HCT116 (cell line): ENCODE data around the gene FLVCR1. TPM values are rescaled to one million over a fixed set of nuclear protein-coding genes. Genes with fewer than 3 reads are reported as not detected.

Experiments
- ATAC-seq: fragments of 200-7000 bp; cut with Tn5 transposase; 2 replicates; pipeline ENCODE4 v1.9.1; 2020; ENCODE audit warnings: mild to moderate bottlenecking, moderate library complexity
- BruUV-seq: library from RNA; stranded (reverse); fragments of 400-500 nt; replicated peaks from 2 replicates; lab custom pipeline; 2021; lab: Mats Ljungman, UMichigan
- CTCF ChIA-PET: fragments of 300-600 bp; sonication (Branson Sonifier 250); formaldehyde crosslinking; loops from one replicate; lab custom pipeline; 2021; ENCODE audit warnings: antibody characterized with exemption; lab: Charles Lee
- POLR2A ChIA-PET: fragments of 300-600, 350-600 bp; sonication (Branson Sonifier 250); formaldehyde crosslinking; loops from one replicate; lab custom pipeline; 2021; ENCODE audit warnings: antibody characterized with exemption; lab: Charles Lee
- RAD21 ChIA-PET, 2 experiments: fragments of 300-600 bp; sonication (Branson Sonifier 250); formaldehyde crosslinking; loops; one replicate each; lab custom pipeline; 2023; ENCODE audit warnings: low total read pairs in 2 of 2; ENCODE audit not compliant: uncharacterized antibody in 2 of 2, unreplicated experiment in 2 of 2, low non-redundant PET in 1 of 2; lab: Charles Lee
- DNase-seq: peaks from one replicate; pipeline ENCODE4 v3.0.0-alpha.2; 2010; ENCODE audit warnings: low read depth, low spot score
- H2AFZ ChIP-seq: fragments of 200-600 bp; shearing (Covaris generic), sonication (generic); 2 replicates; pipeline ENCODE4 v1.6.1; 2017; ENCODE audit warnings: low read depth, mixed run types, mixed read lengths, antibody characterized with exemption, low read length; ENCODE audit not compliant: poor library complexity, severe bottlenecking
- H3K27ac ChIP-seq: 2 replicates; pipeline ENCODE4 v1.5.1; 2012; ENCODE audit warnings: low read depth, low read length
- H3K27me3 ChIP-seq: fragments of 200-600 bp; sonication (generic); 2 replicates; pipeline ENCODE4 v1.6.1; 2016; ENCODE audit warnings: mixed run types, low read length, mixed read lengths; ENCODE audit not compliant: insufficient read depth
- H3K36me3 ChIP-seq, 2 experiments: fragments of 200-500 bp in 1 of 2; fragments of 200-600 bp in 1 of 2; sonication (Bioruptor generic) in 1 of 2; sonication (generic) in 1 of 2; 2 replicates each; pipeline versions ENCODE4 v1.5.1 to v1.6.1; 2014 to 2016; ENCODE audit warnings: low read length in 2 of 2, inconsistent platforms in 1 of 2, mixed read lengths in 1 of 2, mixed run types in 1 of 2; ENCODE audit not compliant: insufficient read depth in 2 of 2, control insufficient read depth in 1 of 2
- H3K4me1 ChIP-seq, 2 experiments: fragments of 200-600 bp in 1 of 2; sonication (generic) in 1 of 2; 2 replicates each; pipeline versions ENCODE4 v1.5.1 to v1.6.1; 2012 to 2017; ENCODE audit warnings: low read length in 2 of 2, inconsistent platforms in 1 of 2, mild to moderate bottlenecking in 1 of 2, mixed read lengths in 1 of 2, mixed run types in 1 of 2, moderate library complexity in 1 of 2; ENCODE audit not compliant: insufficient read depth in 2 of 2, control insufficient read depth in 1 of 2
- H3K4me2 ChIP-seq: fragments of 200-600 bp; sonication (generic); 2 replicates; pipeline ENCODE4 v1.6.1; 2017; ENCODE audit warnings: mixed run types, low read length, mixed read lengths
- H3K4me3 ChIP-seq, 2 experiments: fragments of 200-600 bp in 1 of 2; sonication (generic) in 1 of 2; replicated peaks in 1 of 2; 2 replicates each; pipeline ENCODE4 v1.5.1; 2011 to 2016; ENCODE audit warnings: low read length in 2 of 2, control low read depth in 1 of 2, low read depth in 1 of 2, mild to moderate bottlenecking in 1 of 2, mixed read lengths in 1 of 2, mixed run types in 1 of 2
- H3K79me2 ChIP-seq: fragments of 200-600 bp; sonication (generic); 2 replicates; pipeline ENCODE4 v1.6.1; 2017; ENCODE audit warnings: mild to moderate bottlenecking, mixed run types, low read length, moderate library complexity, mixed read lengths; ENCODE audit not compliant: insufficient read depth
- H3K9ac ChIP-seq: fragments of 200-600 bp; sonication (generic); 2 replicates; pipeline ENCODE4 v1.6.1; 2016; ENCODE audit warnings: low read length, mixed read lengths
- H3K9me2 ChIP-seq: fragments of 200-600 bp; sonication (generic), shearing (Covaris generic); 2 replicates; pipeline ENCODE4 v1.6.1; 2017; ENCODE audit warnings: mixed run types, mild to moderate bottlenecking, moderate library complexity; ENCODE audit not compliant: insufficient read depth
- H3K9me3 ChIP-seq, 2 experiments: fragments of 200-500 bp in 1 of 2; fragments of 200-600 bp in 1 of 2; sonication (Bioruptor generic) in 1 of 2; sonication (generic) in 1 of 2; 2 replicates each; pipeline ENCODE4 v1.6.1; 2014 to 2017; ENCODE audit warnings: low read length in 2 of 2, mixed read lengths in 2 of 2, inconsistent platforms in 1 of 2, low read depth in 1 of 2, mild to moderate bottlenecking in 1 of 2, mixed run types in 1 of 2, moderate library complexity in 1 of 2; ENCODE audit not compliant: control insufficient read depth in 1 of 2, insufficient read depth in 1 of 2
- H4K20me1 ChIP-seq: fragments of 200-600 bp; sonication (generic), shearing (Covaris generic); 2 replicates; pipeline ENCODE4 v1.6.1; 2017; ENCODE audit warnings: mixed run types, mild to moderate bottlenecking, moderate library complexity; ENCODE audit not compliant: insufficient read depth
- ATF3 ChIP-seq: IDR thresholded peaks from 2 replicates; pipeline ENCODE4 v1.6.1; 2012
- ELF1 ChIP-seq: IDR thresholded peaks from 2 replicates; pipeline ENCODE4 v1.6.1; 2012; ENCODE audit warnings: low read depth, borderline replicate concordance
- EZH2phosphoT487 ChIP-seq: fragments of 200-600 bp; IDR thresholded peaks from 2 replicates; pipeline ENCODE4 v1.6.1; 2018; ENCODE audit warnings: antibody characterized with exemption, borderline replicate concordance
- MAX ChIP-seq: IDR thresholded peaks from 2 replicates; pipeline ENCODE4 v1.6.1; 2012
- RAD21 ChIP-seq: IDR thresholded peaks from 2 replicates; pipeline ENCODE4 v1.6.1; 2012; ENCODE audit warnings: low read depth, mild to moderate bottlenecking
- SP1 ChIP-seq: IDR thresholded peaks from 2 replicates; pipeline ENCODE4 v1.6.1; 2012; ENCODE audit warnings: low read depth
- TCF7L2 ChIP-seq: IDR thresholded peaks from 2 replicates; pipeline ENCODE4 v1.7.0; 2011; ENCODE audit warnings: borderline replicate concordance, inconsistent platforms; ENCODE audit not compliant: insufficient read depth, insufficient read length; ENCODE audit errors: extremely low read depth
- ZBTB33 ChIP-seq: IDR thresholded peaks from 2 replicates; pipeline ENCODE4 v1.6.1; 2011; ENCODE audit warnings: mild to moderate bottlenecking, low read length, moderate library complexity; ENCODE audit not compliant: insufficient replicate concordance; ENCODE audit errors: extremely low read depth
- intact Hi-C: fragments of 100-400 bp; cut with micrococcal nuclease; formaldehyde crosslinking; loops from 2 replicates; pipeline ENCODE4 v1.10.0; 2022
- total RNA-seq: library from RNA; stranded (reverse); gene quantifications from one replicate; pipeline ENCODE4 v1.2.1, GENCODE V29; 2021; ENCODE audit not compliant: unreplicated experiment

FLVCR1 gene
- total RNA-seq, 1 experiment from 2014 or later: 19.0 TPM

GRCh38 chr1:212884592-212884991, 26.5 kb downstream of the FLVCR1 start:
- no peaks in the 10 kb centered on the region for H3K27me3 ChIP-seq
- no peaks in the 10 kb centered on the region for H3K9me2 ChIP-seq
- intact Hi-C loops: no loop called here
- no peaks in the 10 kb centered on the region for H3K4me1 ChIP-seq
- peaks cover 2% of the 10 kb centered on the region; the same call in 1 of the 2 replicates for H3K79me2 ChIP-seq
- H3K4me2 ChIP-seq: no peak overlapping the region
- DNase-seq (no peak), ATAC-seq (no peak)
- no peaks in the 10 kb centered on the region for H3K9me3 ChIP-seq
- no peak overlapping the region for H3K9ac ChIP-seq
- no peaks in the 10 kb centered on the region for H4K20me1 ChIP-seq
- H2AFZ ChIP-seq: no peak overlapping the region
- TF ChIP-seq EZH2phosphoT487 (no peak), ELF1 (no peak), TCF7L2 (no peak), SP1 (no peak), ZBTB33 (no peak)
- ChIA-PET RAD21 (interaction anchor here in 1 of 2 experiments (0.5 kb wide), 1 partner anchor 31 kb away, joined by 3 read pairs; no protein-coding TSS in a partner anchor), POLR2A (no interaction called here), CTCF (no interaction called here)
- no peak overlapping the region for H3K27ac ChIP-seq
- peaks cover 40 to 43% of the 10 kb centered on the region in 2 experiments for H3K36me3 ChIP-seq
- H3K4me3 ChIP-seq: no peak overlapping the region
- BruUV-seq: no TSS peak

GRCh38 chr1:212892108-212892507, 34.0 kb downstream of the FLVCR1 start:
- no peak for DNase-seq
- BruUV-seq: no TSS peak
- Histone ChIP-seq H2AFZ (no peak overlapping the region), H3K36me3 (peaks cover 36 to 55% of the 10 kb centered on the region in 2 experiments), H3K9me2 (no peaks in the 10 kb centered on the region), H3K79me2 (no peaks in the 10 kb centered on the region), H4K20me1 (no peaks in the 10 kb centered on the region), H3K4me3 (no peak overlapping the region), H3K27ac (no peak overlapping the region), H3K4me1 (no peaks in the 10 kb centered on the region), H3K4me2 (no peak overlapping the region), H3K9me3 (no peaks in the 10 kb centered on the region), H3K9ac (no peak overlapping the region), H3K27me3 (no peaks in the 10 kb centered on the region)
- CTCF ChIA-PET: no interaction called here
- POLR2A ChIA-PET: no interaction called here
- no peak for ATAC-seq
- intact Hi-C loops: no loop called here
- TF ChIP-seq SP1 (no peak), ATF3 (no peak), MAX (no peak), RAD21 (no peak)
- RAD21 ChIA-PET: no interaction called here
